ENCODE data around the gene CITED4. TPM values are rescaled to one million over a fixed set of nuclear protein-coding genes. Genes with fewer than 3 reads are reported as not detected.

Gene CITED4
- polyA plus RNA-seq, 3 donors = 2.4 to 18.8 (median 17.1) TPM

DNA sequence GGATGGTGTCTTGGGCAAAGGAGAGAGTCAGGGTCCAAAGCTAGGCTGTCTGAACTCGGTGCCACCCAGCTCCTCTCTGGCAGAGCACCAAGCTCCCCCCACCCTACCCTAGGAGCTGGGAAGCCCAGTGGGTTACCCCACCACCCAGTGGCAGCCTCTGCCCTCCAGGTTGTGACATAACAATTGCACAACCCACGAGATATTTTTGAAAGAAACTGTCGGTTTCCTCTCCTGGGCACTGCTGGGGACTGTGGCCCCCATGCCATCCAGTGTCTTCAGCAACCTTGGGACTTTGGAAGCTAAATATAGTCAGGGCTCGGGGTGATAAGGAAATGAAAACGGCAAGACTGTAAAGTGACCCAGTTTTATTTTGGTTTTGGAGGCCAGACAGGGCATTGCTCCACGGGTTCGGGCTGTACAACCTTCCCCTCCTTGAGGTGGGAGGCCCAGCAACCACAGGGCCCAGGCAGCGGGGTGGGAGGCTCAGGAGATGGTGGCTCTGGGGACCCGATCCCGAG, 1.4 kb downstream of the CITED4 start:
- Histone ChIP-seq H2AFZ (ENCODE audit: insufficient read depth, low read depth, low read length, poor library complexity, severe bottlenecking) (peak overlapping the region; percentile 69), H3K27ac (ENCODE audit: low read depth in 1 of 2, low read length in 2 of 2) (peak overlapping the region; percentile 69 to 83)

DNA sequence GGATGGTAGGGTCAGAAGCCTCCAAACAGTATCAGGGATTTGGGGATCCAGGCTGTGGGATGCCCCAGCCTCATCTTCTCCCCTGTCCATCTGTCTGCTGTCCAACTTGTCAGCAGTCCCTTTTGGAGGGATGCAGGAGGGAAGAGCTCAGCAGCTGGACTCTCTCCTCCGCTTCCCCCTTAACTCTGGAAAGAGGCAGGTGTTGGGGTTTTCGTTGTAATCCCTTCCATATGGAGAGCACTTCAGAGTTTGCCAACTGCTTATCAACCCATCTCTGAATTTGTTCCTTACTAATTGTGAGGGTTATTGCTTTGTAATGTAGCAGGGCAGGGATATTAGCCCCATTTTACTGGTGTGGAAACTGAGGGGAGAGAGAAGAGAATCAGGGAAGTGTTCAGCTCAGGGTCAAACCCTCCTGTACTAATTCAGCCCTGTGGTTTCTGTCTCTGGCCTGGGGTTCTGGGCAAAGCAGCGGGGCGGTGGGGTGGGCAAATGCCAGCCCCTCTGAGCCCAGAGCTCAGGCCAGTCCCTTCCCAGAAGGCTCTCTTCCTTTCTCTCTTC, 3.2 kb downstream of the CITED4 start:
- DNase-seq = no peak
- Histone ChIP-seq H4K20me1 (ENCODE audit: insufficient read depth, low read length) (no peaks in the 10 kb centered on the region), H3K79me2 (ENCODE audit: insufficient read depth, low read length) (peaks cover 12% of the 10 kb centered on the region), H3K27ac (ENCODE audit: low read depth in 1 of 2, low read length in 2 of 2) (no peak overlapping the region), H3K9me3 (replicated peaks in 1 of 2; ENCODE audit: control insufficient read depth in 1 of 2, insufficient read depth in 1 of 2, low read length in 2 of 2) (no peaks in the 10 kb centered on the region), H3K9ac (ENCODE audit: insufficient read depth, low read length, poor library complexity, severe bottlenecking) (no peak overlapping the region), H3K27me3 (ENCODE audit: control insufficient read depth in 2 of 2, insufficient read depth in 2 of 2, low read length in 2 of 2) (no peaks in the 10 kb centered on the region), H3K36me3 (replicated peaks in 1 of 2; ENCODE audit: control insufficient read depth in 1 of 2, insufficient read depth in 2 of 2, low read length in 2 of 2) (no peaks in the 10 kb centered on the region), H3K4me1 (ENCODE audit: control insufficient read depth in 1 of 2, insufficient read depth in 2 of 2, low read length in 2 of 2) (peaks cover 22 to 42% of the 10 kb centered on the region in 2 donors), H2AFZ (ENCODE audit: insufficient read depth, low read depth, low read length, poor library complexity, severe bottlenecking) (no peak overlapping the region), H3K4me2 (replicated peaks; ENCODE audit: extremely low read depth, low read length, poor library complexity, severe bottlenecking) (no peak overlapping the region), H3K4me3 (replicated peaks in 1 of 3; ENCODE audit: low read depth in 2 of 3, low read length in 3 of 3) (no peak overlapping the region)
- peaks cover 0 to 1% (median 0%) of the 10 kb centered on the region in 7 donors for H3K9me3 Mint-ChIP-seq
- H3K27ac Mint-ChIP-seq = peak overlapping the region in 2 of 7 donors; percentile 19 to 73
- TF ChIP-seq, protein P1, sequence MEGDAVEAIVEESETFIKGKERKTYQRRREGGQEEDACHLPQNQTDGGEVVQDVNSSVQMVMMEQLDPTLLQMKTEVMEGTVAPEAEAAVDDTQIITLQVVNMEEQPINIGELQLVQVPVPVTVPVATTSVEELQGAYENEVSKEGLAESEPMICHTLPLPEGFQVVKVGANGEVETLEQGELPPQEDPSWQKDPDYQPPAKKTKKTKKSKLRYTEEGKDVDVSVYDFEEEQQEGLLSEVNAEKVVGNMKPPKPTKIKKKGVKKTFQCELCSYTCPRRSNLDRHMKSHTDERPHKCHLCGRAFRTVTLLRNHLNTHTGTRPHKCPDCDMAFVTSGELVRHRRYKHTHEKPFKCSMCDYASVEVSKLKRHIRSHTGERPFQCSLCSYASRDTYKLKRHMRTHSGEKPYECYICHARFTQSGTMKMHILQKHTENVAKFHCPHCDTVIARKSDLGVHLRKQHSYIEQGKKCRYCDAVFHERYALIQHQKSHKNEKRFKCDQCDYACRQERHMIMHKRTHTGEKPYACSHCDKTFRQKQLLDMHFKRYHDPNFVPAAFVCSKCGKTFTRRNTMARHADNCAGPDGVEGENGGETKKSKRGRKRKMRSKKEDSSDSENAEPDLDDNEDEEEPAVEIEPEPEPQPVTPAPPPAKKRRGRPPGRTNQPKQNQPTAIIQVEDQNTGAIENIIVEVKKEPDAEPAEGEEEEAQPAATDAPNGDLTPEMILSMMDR (IDR thresholded peaks at IDR 0.05) = no peak
- H3K4me3 Mint-ChIP-seq = no peak overlapping the region
- peaks cover 30% of the 10 kb centered on the region for H3K4me1 Mint-ChIP-seq
- peaks cover 0 to 1% of the 10 kb centered on the region in 2 donors for H3K36me3 Mint-ChIP-seq
- WGBS (ENCODE audit: insufficient coverage) = 90% methylated on average over 2 of the region's 4 CpGs
- intact Hi-C loops (cut with micrococcal nuclease) = no loop called here
- peaks cover 5 to 11% (median 5%) of the 10 kb centered on the region in 3 donors for H3K27me3 Mint-ChIP-seq (ENCODE audit: low read depth in 3 of 3)

More for the DNA sequence above, 1.4 kb downstream of the CITED4 start:
- Histone ChIP-seq H3K4me3 (replicated peaks in 1 of 3; ENCODE audit: low read depth in 2 of 3, low read length in 3 of 3) (peak overlapping the region; percentile 50 to 82 (median 51)), H3K4me2 (replicated peaks; ENCODE audit: extremely low read depth, low read length, poor library complexity, severe bottlenecking) (peak overlapping the region; percentile 95), H4K20me1 (ENCODE audit: insufficient read depth, low read length) (no peaks in the 10 kb centered on the region), H3K36me3 (replicated peaks in 1 of 2; ENCODE audit: control insufficient read depth in 1 of 2, insufficient read depth in 2 of 2, low read length in 2 of 2) (no peaks in the 10 kb centered on the region), H3K9ac (ENCODE audit: insufficient read depth, low read length, poor library complexity, severe bottlenecking) (peak overlapping the region; percentile 74), H3K27me3 (ENCODE audit: control insufficient read depth in 2 of 2, insufficient read depth in 2 of 2, low read length in 2 of 2) (no peaks in the 10 kb centered on the region), H3K9me3 (replicated peaks in 1 of 2; ENCODE audit: control insufficient read depth in 1 of 2, insufficient read depth in 1 of 2, low read length in 2 of 2) (no peaks in the 10 kb centered on the region), H3K4me1 (ENCODE audit: control insufficient read depth in 1 of 2, insufficient read depth in 2 of 2, low read length in 2 of 2) (peaks cover 22 to 42% of the 10 kb centered on the region in 2 donors), H3K79me2 (ENCODE audit: insufficient read depth, low read length) (peaks cover 12% of the 10 kb centered on the region)
- Mint-ChIP-seq H3K4me3 (peak overlapping the region; percentile 93 to 96), H3K9me3 (peaks cover 0 to 1% (median 0%) of the 10 kb centered on the region in 7 donors), H3K27me3 (ENCODE audit: low read depth in 3 of 3) (peaks cover 3 to 14% (median 5%) of the 10 kb centered on the region in 3 donors), H3K4me1 (peaks cover 30% of the 10 kb centered on the region), H3K27ac (peak overlapping the region; percentile 89 to 96 (median 94)), H3K36me3 (peaks cover 0 to 1% of the 10 kb centered on the region in 2 donors)
- TF ChIP-seq, protein P1 (IDR thresholded peaks at IDR 0.05) = no peak
- intact Hi-C loops (cut with micrococcal nuclease) = loop anchor here in 1 of 2 donors (5.0 kb wide), 1 partner anchor 77 kb away; no protein-coding TSS in a partner anchor
- 0% methylated on average over 9 of the region's 10 CpGs for WGBS (ENCODE audit: insufficient coverage)
- peak; percentile 69 to 89 (median 84) for DNase-seq

Data from CD14-positive monocyte (primary cell).